ENCODE results near the gene DCLK1. TPM values are rescaled to one million over a fixed set of nuclear protein-coding genes. Genes with fewer than 3 reads are reported as not detected.

DCLK1 gene
- total RNA-seq, 1 donor from 2014 or later: 4.5 TPM

- DNase-seq: no peak
- no peaks in the 10 kb centered on the region for H3K36me3 ChIP-seq
- no peak for TF ChIP-seq CTCF (IDR thresholded peaks at IDR 0.05)
- no peak for ATAC-seq
- H3K4me1 ChIP-seq: no peaks in the 10 kb centered on the region
- no peak overlapping the region for H3K4me3 ChIP-seq
- H3K9me3 ChIP-seq: no peaks in the 10 kb centered on the region
- H3K27me3 ChIP-seq: no peaks in the 10 kb centered on the region
- intact Hi-C loops (cut with DNase I): no loop called here
- no peak overlapping the region for H3K27ac ChIP-seq
These were observed 47.1 kb downstream of the DCLK1 start for GRCh38 chr13:36084131-36084530.

- Histone ChIP-seq H3K36me3 (no peaks in the 10 kb centered on the region), H3K27ac (no peak overlapping the region), H3K27me3 (no peaks in the 10 kb centered on the region), H3K4me3 (no peak overlapping the region), H3K4me1 (no peaks in the 10 kb centered on the region), H3K9me3 (no peaks in the 10 kb centered on the region)
- TF ChIP-seq CTCF (IDR thresholded peaks at IDR 0.05): no peak
- DNase-seq (no peak), ATAC-seq (no peak)
- intact Hi-C loops (cut with DNase I): no loop called here
These were observed 48.4 kb downstream of the DCLK1 start for GRCh38 chr13:36082806-36083205.

GRCh38 chr13:36082396-36082795, 48.8 kb downstream of the DCLK1 start:
- ATAC-seq (no peak), DNase-seq (no peak)
- Histone ChIP-seq H3K4me1 (no peaks in the 10 kb centered on the region), H3K36me3 (no peaks in the 10 kb centered on the region), H3K4me3 (no peak overlapping the region), H3K9me3 (no peaks in the 10 kb centered on the region), H3K27ac (no peak overlapping the region), H3K27me3 (no peaks in the 10 kb centered on the region)
- TF ChIP-seq CTCF (IDR thresholded peaks at IDR 0.05): no peak
- intact Hi-C loops (cut with DNase I): no loop called here

- ATAC-seq (no peak), DNase-seq (no peak)
- H3K9me3 ChIP-seq: no peaks in the 10 kb centered on the region
- H3K4me1 ChIP-seq: no peaks in the 10 kb centered on the region
- no peaks in the 10 kb centered on the region for H3K27me3 ChIP-seq
- no peak overlapping the region for H3K4me3 ChIP-seq
- H3K27ac ChIP-seq: no peak overlapping the region
- H3K36me3 ChIP-seq: no peaks in the 10 kb centered on the region
- TF ChIP-seq CTCF (IDR thresholded peaks at IDR 0.05): no peak
- intact Hi-C loops (cut with DNase I): no loop called here
These were observed 55.0 kb downstream of the DCLK1 start for GRCh38 chr13:36076211-36076610.

GRCh38 chr13:36074659-36075058, 56.5 kb downstream of the DCLK1 start:
- no peak overlapping the region for H3K4me3 ChIP-seq
- ATAC-seq (no peak), DNase-seq (no peak)
- TF ChIP-seq CTCF (IDR thresholded peaks at IDR 0.05): no peak
- no peaks in the 10 kb centered on the region for H3K4me1 ChIP-seq
- H3K36me3 ChIP-seq: no peaks in the 10 kb centered on the region
- H3K27me3 ChIP-seq: no peaks in the 10 kb centered on the region
- intact Hi-C loops (cut with DNase I): no loop called here
- H3K9me3 ChIP-seq: no peaks in the 10 kb centered on the region
- H3K27ac ChIP-seq: no peak overlapping the region

All from upper lobe of right lung (tissue), 1 donor.